Sigmoid colon (tissue), 7 donors: ENCODE data around the gene C2CD4A. TPM values are rescaled to one million over a fixed set of nuclear protein-coding genes. Genes with fewer than 3 reads are reported as not detected.

Source experiments
- DNase-seq: peaks from one replicate; pipeline ENCODE4 v3.0.0-alpha.2; 2019
- H3K27ac ChIP-seq, 4 donors: fragments of 200-600 bp; sonication (generic); one replicate each; pipeline ENCODE4 v1.5.1; 2016 to 2019; ENCODE audit warnings: mild to moderate bottlenecking in 1 of 4
- H3K27me3 ChIP-seq, 3 donors: fragments of 200-600 bp; sonication (generic); one replicate each; pipeline ENCODE4 v1.5.1; 2019; ENCODE audit warnings: mild to moderate bottlenecking in 1 of 3
- H3K36me3 ChIP-seq, 4 donors: fragments of 200-600 bp; sonication (generic); one replicate each; pipeline ENCODE4 v1.5.1; 2016 to 2019
- H3K4me1 ChIP-seq, 4 donors: fragments of 200-600 bp; sonication (generic); one replicate each; pipeline ENCODE4 v1.5.1; 2017 to 2019
- H3K4me3 ChIP-seq, 4 donors: fragments of 200-600 bp; sonication (generic); one replicate each; pipeline ENCODE4 v1.5.1; 2017 to 2019; ENCODE audit warnings: mild to moderate bottlenecking in 2 of 4, moderate library complexity in 1 of 4
- H3K9me3 ChIP-seq, 4 donors: fragments of 200-600 bp in 3 of 4; sonication (generic) in 3 of 4; one replicate each; pipeline versions ENCODE4 v1.5.1 to v1.6.1; 2013 to 2019
- EP300 ChIP-seq, 4 donors: sonication (generic); formaldehyde crosslinking; IDR thresholded peaks; one replicate each; pipeline ENCODE4 v1.6.1; 2017; ENCODE audit warnings: antibody characterized with exemption in 4 of 4
- POLR2A ChIP-seq, 2 donors: fragments of 450-650 bp; IDR thresholded peaks; one replicate each; pipeline ENCODE4 v1.6.1; 2016; ENCODE audit warnings: antibody characterized with exemption in 2 of 2, mild to moderate bottlenecking in 2 of 2, moderate library complexity in 2 of 2
- POLR2AphosphoS5 ChIP-seq, 4 donors: sonication (generic); formaldehyde crosslinking; IDR thresholded peaks; one replicate each; pipeline ENCODE4 v1.6.1; 2017; ENCODE audit warnings: antibody characterized with exemption in 4 of 4
- WGBS, 2 donors: extraction: QIAGEN DNeasy Blood & Tissue Kit; methylation state at CpG; one replicate each; pipeline ENCODE4 v1.1.7; 2013; 5-methylcytosine and 5-hydroxymethylcytosine counted together
- intact Hi-C: fragments of 100-400 bp; cut with DNase I; formaldehyde crosslinking; loops from one replicate; pipeline ENCODE4 v1.15.1; 2023
- polyA plus RNA-seq, 3 donors: library from polyadenylated mRNA; stranded (reverse); fragments of 200-250 nt; gene quantifications; one replicate each; pipeline ENCODE4 v1.2.3, GENCODE V29; 2013
- total RNA-seq, 4 donors: library from RNA; depleted of rRNA; stranded (reverse); fragments of >200 nt; gene quantifications; one replicate each; pipeline ENCODE4 v1.1.0, GENCODE V29; 2016
- TF ChIP-seq, protein P1 (sequence below), 4 experiments: fragments of 450-650 bp in 3 of 4; fragments of 200-600 bp in 1 of 4; IDR thresholded peaks; one replicate each; pipeline ENCODE4 v1.5.1; 2016 to 2019; ENCODE audit warnings: antibody characterized with exemption in 4 of 4, mild to moderate bottlenecking in 3 of 4, moderate library complexity in 2 of 4
- donor health status: healthy with polysubstance abuse.
- donor health status: Bipolar disorder and iron deficiency.
- donor health status: healthy.

Gene C2CD4A
- total and polyA plus RNA-seq, 7 donors: under 0.01 to 2.2 (median 0.25) TPM; not detected in 3

DNA sequence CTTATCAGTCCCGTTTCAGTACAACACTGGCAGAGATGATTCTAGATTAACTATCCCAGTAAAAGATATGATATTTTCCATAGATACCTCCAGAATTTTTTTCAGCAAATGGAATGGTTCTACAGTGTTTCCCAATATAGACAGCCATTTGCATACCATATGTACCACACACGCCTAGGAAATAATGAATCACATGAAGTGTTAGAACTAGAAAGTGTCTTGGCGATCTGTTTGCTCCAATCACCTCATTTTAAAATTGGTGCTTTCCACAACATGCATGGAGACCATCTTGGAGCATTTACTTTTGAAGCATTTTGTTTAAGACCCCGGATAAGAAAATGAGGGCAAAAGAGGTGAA lies 2.0 kb downstream of the C2CD4A start:
- intact Hi-C loops: no loop called here
- 45 to 47% methylated on average over 4 of the region's 4 CpGs for WGBS, 2 donors
- H3K4me3 ChIP-seq: peak overlapping the region in 3 of 4 donors; percentile 48 to 57 (median 56)
- H3K27me3 ChIP-seq: peaks cover 3 to 58% (median 28%) of the 10 kb centered on the region in 3 donors
- peak overlapping the region in 3 of 4 donors; percentile 38 to 49 (median 43) for H3K27ac ChIP-seq
- TF ChIP-seq EP300 (IDR thresholded peaks at IDR 0.05) (no peak), POLR2AphosphoS5 (IDR thresholded peaks at IDR 0.05) (no peak), POLR2A (IDR thresholded peaks at IDR 0.05) (no peak)
- TF ChIP-seq, protein P1, sequence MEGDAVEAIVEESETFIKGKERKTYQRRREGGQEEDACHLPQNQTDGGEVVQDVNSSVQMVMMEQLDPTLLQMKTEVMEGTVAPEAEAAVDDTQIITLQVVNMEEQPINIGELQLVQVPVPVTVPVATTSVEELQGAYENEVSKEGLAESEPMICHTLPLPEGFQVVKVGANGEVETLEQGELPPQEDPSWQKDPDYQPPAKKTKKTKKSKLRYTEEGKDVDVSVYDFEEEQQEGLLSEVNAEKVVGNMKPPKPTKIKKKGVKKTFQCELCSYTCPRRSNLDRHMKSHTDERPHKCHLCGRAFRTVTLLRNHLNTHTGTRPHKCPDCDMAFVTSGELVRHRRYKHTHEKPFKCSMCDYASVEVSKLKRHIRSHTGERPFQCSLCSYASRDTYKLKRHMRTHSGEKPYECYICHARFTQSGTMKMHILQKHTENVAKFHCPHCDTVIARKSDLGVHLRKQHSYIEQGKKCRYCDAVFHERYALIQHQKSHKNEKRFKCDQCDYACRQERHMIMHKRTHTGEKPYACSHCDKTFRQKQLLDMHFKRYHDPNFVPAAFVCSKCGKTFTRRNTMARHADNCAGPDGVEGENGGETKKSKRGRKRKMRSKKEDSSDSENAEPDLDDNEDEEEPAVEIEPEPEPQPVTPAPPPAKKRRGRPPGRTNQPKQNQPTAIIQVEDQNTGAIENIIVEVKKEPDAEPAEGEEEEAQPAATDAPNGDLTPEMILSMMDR (IDR thresholded peaks at IDR 0.05): no peak
- no peaks in the 10 kb centered on the region for H3K9me3 ChIP-seq
- no peaks in the 10 kb centered on the region for H3K36me3 ChIP-seq
- DNase-seq: no peak
- peaks cover 0 to 27% (median 22%) of the 10 kb centered on the region in 4 donors for H3K4me1 ChIP-seq

DNA sequence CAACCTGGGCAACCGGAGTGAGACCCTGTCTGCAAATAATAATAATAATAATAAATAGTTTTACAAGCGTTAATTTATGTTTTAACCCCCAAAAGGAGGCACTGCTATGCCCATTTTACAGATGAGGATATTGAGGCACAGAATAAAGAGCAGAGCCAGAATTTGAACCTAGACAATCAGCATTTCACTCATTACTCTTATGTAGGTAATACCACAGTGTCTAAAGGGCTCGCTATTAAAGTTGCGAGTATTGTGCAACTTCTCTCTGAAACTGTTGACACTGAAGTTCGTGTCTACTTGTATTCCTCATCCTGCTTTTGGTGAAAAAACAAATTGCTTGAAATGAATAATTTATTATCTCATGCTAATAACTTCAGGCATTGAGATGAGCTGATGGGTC lies 2.8 kb downstream of the C2CD4A start:
- Histone ChIP-seq H3K9me3 (no peaks in the 10 kb centered on the region), H3K27me3 (peaks cover 3 to 57% (median 28%) of the 10 kb centered on the region in 3 donors), H3K27ac (no peak overlapping the region), H3K36me3 (no peaks in the 10 kb centered on the region), H3K4me1 (peaks cover 0 to 27% (median 22%) of the 10 kb centered on the region in 4 donors), H3K4me3 (no peak overlapping the region)
- DNase-seq: no peak
- TF ChIP-seq, protein P1 (IDR thresholded peaks at IDR 0.05): no peak
- TF ChIP-seq POLR2AphosphoS5 (IDR thresholded peaks at IDR 0.05) (no peak), EP300 (IDR thresholded peaks at IDR 0.05) (no peak), POLR2A (IDR thresholded peaks at IDR 0.05) (no peak)
- intact Hi-C loops: no loop called here
- WGBS, 2 donors: 83 to 86% methylated on average over 5 of the region's 5 CpGs

DNA sequence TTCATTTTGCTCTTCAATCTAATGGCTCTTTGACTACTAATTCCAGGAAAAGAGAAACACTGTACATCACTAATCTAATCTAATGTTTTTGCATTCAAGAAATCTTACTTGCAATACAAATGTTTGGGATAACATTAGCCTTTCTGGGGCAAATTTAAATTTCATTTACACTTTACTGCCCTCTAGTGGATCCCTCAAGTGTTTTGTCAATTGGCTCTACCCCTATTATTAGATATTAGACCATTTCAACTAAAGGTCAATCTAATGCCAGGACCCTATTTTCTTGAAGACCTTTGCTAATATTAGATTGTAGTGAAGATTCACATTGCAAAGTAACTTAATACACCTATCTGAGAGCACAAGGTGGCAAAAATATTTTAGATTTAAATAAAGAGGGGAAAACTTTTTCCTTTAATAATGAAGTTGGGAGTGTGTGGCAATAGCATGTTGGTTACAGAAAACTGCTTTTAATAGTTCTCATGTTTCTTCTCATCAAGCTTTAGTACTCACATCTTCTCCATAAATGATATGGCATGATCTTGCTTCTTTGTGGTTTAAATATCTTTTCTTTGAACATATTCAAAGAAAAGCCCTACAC lies 5.0 kb downstream of the C2CD4A start:
- no peak for TF ChIP-seq EP300 (IDR thresholded peaks at IDR 0.05)
- TF ChIP-seq POLR2A (IDR thresholded peaks at IDR 0.05): no peak
- no peak for TF ChIP-seq POLR2AphosphoS5 (IDR thresholded peaks at IDR 0.05)
- TF ChIP-seq, protein P1 (IDR thresholded peaks at IDR 0.05): peak in 2 of 4 experiments; percentile 33 to 67
- no peak for DNase-seq
- Histone ChIP-seq H3K4me3 (no peak overlapping the region), H3K27me3 (peaks cover 3 to 36% (median 20%) of the 10 kb centered on the region in 3 donors), H3K27ac (no peak overlapping the region), H3K36me3 (no peaks in the 10 kb centered on the region), H3K9me3 (no peaks in the 10 kb centered on the region), H3K4me1 (peaks cover 0 to 23% (median 19%) of the 10 kb centered on the region in 4 donors)
- intact Hi-C loops: loop anchor here (5.0 kb wide), 1 partner anchor 235 kb away; no protein-coding TSS in a partner anchor

DNA sequence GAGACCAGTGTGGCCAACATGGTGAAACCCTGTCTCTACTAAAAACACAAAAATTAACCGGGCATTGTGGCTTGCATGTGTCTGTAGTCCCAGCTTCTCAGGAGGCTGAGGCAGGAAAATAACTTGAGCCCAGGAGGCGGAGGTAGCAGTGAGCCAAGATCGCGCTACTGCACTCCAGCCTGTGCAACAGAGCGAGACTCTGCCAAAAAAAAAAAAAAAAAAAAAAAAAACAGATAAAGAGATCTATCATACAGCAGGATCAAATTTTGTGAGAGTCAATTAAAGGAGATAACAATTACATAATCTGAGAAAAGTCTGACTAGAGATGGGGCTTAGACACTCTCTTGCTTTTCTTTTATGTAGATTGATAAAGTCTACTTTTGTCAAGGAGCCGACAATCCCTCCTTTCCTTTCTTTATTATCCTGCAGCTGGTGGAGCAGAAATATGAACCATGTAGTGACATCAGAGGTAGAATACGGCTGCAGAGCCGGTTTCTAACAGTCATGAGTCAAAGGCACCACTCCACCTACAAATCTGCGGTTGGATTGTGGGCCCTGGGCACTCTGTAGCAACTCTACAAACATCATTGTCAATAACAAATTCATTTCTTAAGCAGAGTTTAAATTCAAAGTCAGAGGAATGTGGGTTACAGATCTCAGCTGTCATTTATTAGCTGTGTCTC lies 9.0 kb downstream of the C2CD4A start:
- WGBS, 2 donors: 40 to 76% methylated on average over 9 of the region's 9 CpGs
- H3K9me3 ChIP-seq: no peaks in the 10 kb centered on the region
- intact Hi-C loops: no loop called here
- no peak for DNase-seq
- H3K36me3 ChIP-seq: no peaks in the 10 kb centered on the region
- TF ChIP-seq POLR2AphosphoS5 (IDR thresholded peaks at IDR 0.05): no peak
- no peak for TF ChIP-seq POLR2A (IDR thresholded peaks at IDR 0.05)
- TF ChIP-seq EP300 (IDR thresholded peaks at IDR 0.05): no peak
- TF ChIP-seq, protein P1 (IDR thresholded peaks at IDR 0.05): no peak
- H3K4me3 ChIP-seq: no peak overlapping the region
- H3K27ac ChIP-seq: no peak overlapping the region
- H3K4me1 ChIP-seq: no peaks in the 10 kb centered on the region
- H3K27me3 ChIP-seq: no peaks in the 10 kb centered on the region
